K562 (cell line): ENCODE results near the gene CES5A. TPM values are rescaled to one million over a fixed set of nuclear protein-coding genes. Genes with fewer than 3 reads are reported as not detected.

Source experiments
- ATAC-seq: fragments of 200-7000 bp; cut with Tn5 transposase; 3 replicates; pipeline ENCODE4 v1.9.1; 2020; ENCODE audit warnings: moderate library complexity
- BruUV-seq: library from RNA; stranded (reverse); fragments of 400-500 nt; replicated peaks from 2 replicates; lab custom pipeline; 2021; lab: Mats Ljungman, UMichigan
- CTCF ChIA-PET: fragments of 300-600 bp; formaldehyde crosslinking; extraction: SDS; loops from one replicate; lab custom pipeline; 2021; ENCODE audit warnings: low intra/inter-chr PET ratio; lab: Yijun Ruan, JAX
- POLR2A ChIA-PET: fragments of 300-600, 350-650 bp; sonication (Branson Sonifier 250); formaldehyde crosslinking; extraction: SDS; loops from one replicate; lab custom pipeline; 2021; ENCODE audit warnings: antibody characterized with exemption, inconsistent platforms; lab: Yijun Ruan, JAX
- DNase-seq, 4 experiments: peaks; one replicate each; pipeline versions ENCODE4 v3.0.0 to v3.0.0-alpha.2; 2011 to 2018; ENCODE audit warnings: low spot score in 3 of 4, mixed read lengths in 3 of 4; ENCODE audit errors: extremely low read depth in 1 of 4
- FAIRE-seq: peaks from 2 replicates; lab custom pipeline; 2011; peaks lifted over from hg19 to GRCh38; lab: Jason Lieb, UNC
- H2AFZ ChIP-seq: 2 replicates; pipeline ENCODE4 v1.6.0; 2011; ENCODE audit warnings: low read depth, low read length, control low read depth, inconsistent platforms
- H3K27ac ChIP-seq: fragments of 200-600 bp; 3 replicates; pipeline ENCODE4 v1.8.0; 2011; ENCODE audit warnings: low read depth, mild to moderate bottlenecking, control low read depth, inconsistent platforms, low read length, moderate library complexity, mixed read lengths; ENCODE audit errors: extremely low read depth
- H3K27me3 ChIP-seq, 2 experiments: fragments of 300-600 bp in 1 of 2; 2 replicates in 1 of 2; 3 replicates in 1 of 2; pipeline versions ENCODE4 v1.6.0 to v1.8.0; 2011; ENCODE audit warnings: inconsistent platforms in 2 of 2, low read length in 2 of 2, mild to moderate bottlenecking in 1 of 2, mixed read lengths in 1 of 2, moderate library complexity in 1 of 2; ENCODE audit not compliant: control insufficient read depth in 2 of 2, insufficient read depth in 2 of 2
- H3K36me3 ChIP-seq: fragments of 300-600 bp; 3 replicates; pipeline ENCODE4 v1.8.0; 2011; ENCODE audit warnings: mild to moderate bottlenecking, low read length, inconsistent platforms; ENCODE audit not compliant: control insufficient read depth, insufficient read depth
- H3K4me1 ChIP-seq, 2 experiments: fragments of 200-600 bp in 1 of 2; replicated peaks in 1 of 2; 2 replicates in 1 of 2; 3 replicates in 1 of 2; pipeline versions ENCODE4 v1.5.1 to v1.8.0; 2011; ENCODE audit warnings: inconsistent platforms in 2 of 2, low read length in 2 of 2, mild to moderate bottlenecking in 1 of 2, mixed read lengths in 1 of 2, moderate library complexity in 1 of 2; ENCODE audit not compliant: control insufficient read depth in 2 of 2, insufficient read depth in 2 of 2
- H3K4me2 ChIP-seq: 2 replicates; pipeline ENCODE4 v1.6.1; 2011; ENCODE audit warnings: low read length, control low read depth, inconsistent platforms, mixed read lengths; ENCODE audit not compliant: insufficient read depth
- H3K4me3 ChIP-seq: fragments of 200-600 bp; sonication (generic), shearing (Covaris generic); 2 replicates; pipeline ENCODE4 v1.5.1; 2016; ENCODE audit warnings: control low read depth, inconsistent platforms
- H3K79me2 ChIP-seq: fragments of 200-600 bp; 3 replicates; pipeline ENCODE4 v1.8.0; 2011; ENCODE audit warnings: low read length, inconsistent platforms; ENCODE audit not compliant: control insufficient read depth, insufficient read depth
- H3K9ac ChIP-seq, 2 experiments: 2 replicates each; pipeline versions ENCODE4 v1.6.0 to v1.6.1; 2011; ENCODE audit warnings: low read depth in 2 of 2, low read length in 2 of 2, control low read depth in 1 of 2, inconsistent platforms in 1 of 2, mild to moderate bottlenecking in 1 of 2, mixed read lengths in 1 of 2; ENCODE audit not compliant: insufficient read depth in 1 of 2
- H3K9me1 ChIP-seq: one replicate; pipeline ENCODE4 v1.6.0; 2011; ENCODE audit warnings: inconsistent platforms, mild to moderate bottlenecking, low read length, moderate library complexity; ENCODE audit not compliant: control insufficient read depth, insufficient read depth
- H3K9me3 ChIP-seq: replicated peaks from 2 replicates; pipeline ENCODE4 v1.5.1; 2011; ENCODE audit warnings: low read depth, low read length, inconsistent platforms; ENCODE audit not compliant: control insufficient read depth, insufficient read depth
- H4K20me1 ChIP-seq: replicated peaks from 2 replicates; pipeline ENCODE4 v1.6.1; 2011; ENCODE audit warnings: low read length, inconsistent platforms, mixed read lengths; ENCODE audit not compliant: control insufficient read depth, insufficient read depth
- BCOR ChIP-seq: fragments of 450-650 bp; IDR thresholded peaks from 2 replicates; pipeline ENCODE4 v1.6.1; 2016
- CBX2 ChIP-seq: fragments of 200-600 bp; sonication (generic); IDR thresholded peaks from one replicate; pipeline ENCODE4 v1.6.1; 2012; ENCODE audit warnings: mild to moderate bottlenecking, low read length, inconsistent platforms; ENCODE audit not compliant: insufficient read depth, poor library complexity, severe bottlenecking
- GABPB1 ChIP-seq: sonication (generic); formaldehyde crosslinking; IDR thresholded peaks from 2 replicates; pipeline ENCODE4 v1.8.0; 2022; ENCODE audit warnings: mild to moderate bottlenecking, missing genetic modification reagents
- GATAD2A ChIP-seq: fragments of 450-650 bp; IDR thresholded peaks from 2 replicates; pipeline ENCODE4 v1.6.1; 2017
- ILK ChIP-seq: fragments of 450-650 bp; IDR thresholded peaks from 2 replicates; pipeline ENCODE4 v1.6.1; 2016; ENCODE audit warnings: missing genetic modification characterization, low read depth, mild to moderate bottlenecking, missing compliant biosample characterization, moderate library complexity, borderline replicate concordance
- KAT2B ChIP-seq: IDR thresholded peaks from one replicate; pipeline ENCODE4 v1.6.1; 2012; ENCODE audit warnings: low read depth, mild to moderate bottlenecking, control low read depth, inconsistent platforms, low read length, moderate library complexity
- NONO ChIP-seq, 2 experiments: fragments of 200-400 bp in 1 of 2; fragments of 450-650 bp in 1 of 2; formaldehyde crosslinking in 1 of 2; IDR thresholded peaks; 2 replicates each; pipeline ENCODE4 v1.6.1; 2017; ENCODE audit warnings: low read depth in 2 of 2, mild to moderate bottlenecking in 2 of 2, moderate library complexity in 2 of 2, low read length in 1 of 2
- NR2F6 ChIP-seq: fragments of 450-650 bp; formaldehyde crosslinking; IDR thresholded peaks from 2 replicates; pipeline ENCODE4 v1.4.0; 2020; ENCODE audit warnings: mild to moderate bottlenecking
- RBM34 ChIP-seq: fragments of 200-400 bp; formaldehyde crosslinking; IDR thresholded peaks from 2 replicates; pipeline ENCODE4 v1.6.1; 2018; ENCODE audit warnings: low read length, borderline replicate concordance; ENCODE audit not compliant: insufficient read depth
- WGBS: fragments of 100-300 bp; shearing (Covaris generic); methylation state at CpG from one replicate; pipeline ENCODE4 v1.1.6; 2016; ENCODE audit warnings: low coverage, mixed read lengths; ENCODE audit not compliant: insufficient coverage; ENCODE audit errors: missing lambda C conversion rate; 5-methylcytosine and 5-hydroxymethylcytosine counted together
- in situ Hi-C: fragments of 300-500 bp; cut with MboI; formaldehyde crosslinking; loops from 4 replicates; pipeline ENCODE4 v1.15.0; 2018; ENCODE audit warnings: inconsistent platforms, mixed read lengths
- intact Hi-C: fragments of 100-400 bp; cut with micrococcal nuclease; formaldehyde crosslinking; loops from 2 replicates; pipeline ENCODE4 v1.14.2; 2022
- polyA plus RNA-seq, 8 experiments: library from polyadenylated mRNA; depleted of rRNA in 4 of 8; stranded (reverse) in 5 of 8; unstranded in 3 of 8; fragments of >200 nt; fragmentation: Nextera tagmentation in 2 of 8; fragmentation: Illumina TruSeq in 1 of 8; extraction: Ambion mirVana in 2 of 8; extraction: Trizol in 1 of 8; gene quantifications; 2 replicates each; pipeline versions ENCODE4 v1.2.1 to v1.2.3, GENCODE V29; 2011 to 2014; ENCODE audit warnings: inconsistent platforms in 1 of 8, missing spikeins in 1 of 8
- total RNA-seq, 7 experiments: library from RNA; depleted of rRNA in 6 of 7; stranded (reverse); fragments of >200 nt in 6 of 7; fragmentation: Illumina TruSeq in 2 of 7; extraction: Trizol in 2 of 7; gene quantifications; 2 replicates each; pipeline versions ENCODE4 v1.2.1 to v1.2.3, GENCODE V29; 2011 to 2021; ENCODE audit warnings: low replicate concordance in 1 of 7
- TF ChIP-seq, protein P1 (sequence below): fragments of 450-650 bp; conservative IDR thresholded peaks from 2 replicates; pipeline ENCODE4 v1.6.1; 2016; ENCODE audit warnings: missing genetic modification characterization, low read depth, mild to moderate bottlenecking, missing compliant biosample characterization, moderate library complexity
- TF ChIP-seq, protein P2 (sequence below), 3 experiments: IDR thresholded peaks in 2 of 3; conservative IDR thresholded peaks in 1 of 3; 2 replicates each; pipeline ENCODE4 v1.5.1; 2011 to 2012; ENCODE audit warnings: low read length in 3 of 3, mild to moderate bottlenecking in 3 of 3, control low read depth in 2 of 3, improper control_type of control experiment in 1 of 3, inconsistent platforms in 1 of 3, low read depth in 1 of 3, mixed read lengths in 1 of 3, moderate library complexity in 1 of 3; ENCODE audit not compliant: insufficient read depth in 2 of 3

CES5A gene
- total and polyA plus RNA-seq, 9 of the 15 experiments (the other 6 are each of a cell fraction or from before 2014, with no cell fraction given), result 0.07 to 0.17 (median 0.15) TPM; not detected in 4

DNA sequence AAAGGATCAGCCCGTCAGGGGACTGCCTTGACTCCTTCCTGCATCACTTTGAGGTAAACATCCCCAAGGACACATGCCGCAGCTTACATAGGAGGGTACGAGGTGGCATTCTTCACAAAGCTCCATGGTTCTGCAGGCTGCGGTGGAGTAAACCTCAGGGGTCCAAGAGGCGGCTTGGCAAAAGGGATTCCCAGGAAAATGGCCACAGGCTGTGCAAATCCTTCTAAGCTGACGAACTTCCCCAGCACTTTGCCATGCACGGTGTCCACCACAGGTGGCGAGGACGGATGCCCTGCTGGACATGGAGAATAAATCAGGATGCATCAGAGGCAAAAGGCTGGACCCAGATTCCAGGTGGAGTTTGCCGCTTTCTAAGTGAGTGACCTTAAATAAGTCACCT lies 46.5 kb downstream of the CES5A start:
- Histone ChIP-seq H3K27ac (no peak overlapping the region), H3K4me3 (no peak overlapping the region), H3K9me1 (no peaks in the 10 kb centered on the region), H3K9ac (no peak overlapping the region), H3K27me3 (peaks cover 5 to 21% of the 10 kb centered on the region in 2 experiments; a peak in 4 of 5 replicates), H4K20me1 (no peaks in the 10 kb centered on the region), H3K4me1 (peaks cover 0 to 6% of the 10 kb centered on the region in 2 experiments; a peak in 1 of 5 replicates), H3K9me3 (no peaks in the 10 kb centered on the region), H3K36me3 (no peaks in the 10 kb centered on the region), H3K4me2 (no peak overlapping the region), H3K79me2 (no peaks in the 10 kb centered on the region), H2AFZ (no peak overlapping the region)
- WGBS, result 0% methylated on average over 10 of the region's 10 CpGs
- intact Hi-C loops (no loop called here), in situ Hi-C loops (no loop called here)
- ChIA-PET POLR2A (no interaction called here), CTCF (no interaction called here)
- no peak for FAIRE-seq
- no peak for DNase-seq
- no TSS peak for BruUV-seq
- ATAC-seq, result no peak
- TF ChIP-seq GABPB1 (CRISPR knock-in tag), result no peak
- TF ChIP-seq NR2F6 (CRISPR knock-in tag), result no peak
- no peak for TF ChIP-seq RBM34
- TF ChIP-seq, protein P1, sequence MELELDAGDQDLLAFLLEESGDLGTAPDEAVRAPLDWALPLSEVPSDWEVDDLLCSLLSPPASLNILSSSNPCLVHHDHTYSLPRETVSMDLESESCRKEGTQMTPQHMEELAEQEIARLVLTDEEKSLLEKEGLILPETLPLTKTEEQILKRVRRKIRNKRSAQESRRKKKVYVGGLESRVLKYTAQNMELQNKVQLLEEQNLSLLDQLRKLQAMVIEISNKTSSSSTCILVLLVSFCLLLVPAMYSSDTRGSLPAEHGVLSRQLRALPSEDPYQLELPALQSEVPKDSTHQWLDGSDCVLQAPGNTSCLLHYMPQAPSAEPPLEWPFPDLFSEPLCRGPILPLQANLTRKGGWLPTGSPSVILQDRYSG (tag), result no peak
- no peak for TF ChIP-seq ILK
- no peak for TF ChIP-seq CBX2
- TF ChIP-seq NONO (IDR thresholded peaks at IDR 0.05; ENCODE audit: low read depth in 2 of 2, low read length in 1 of 2), result no peak
- no peak for TF ChIP-seq KAT2B
- TF ChIP-seq, protein P2, sequence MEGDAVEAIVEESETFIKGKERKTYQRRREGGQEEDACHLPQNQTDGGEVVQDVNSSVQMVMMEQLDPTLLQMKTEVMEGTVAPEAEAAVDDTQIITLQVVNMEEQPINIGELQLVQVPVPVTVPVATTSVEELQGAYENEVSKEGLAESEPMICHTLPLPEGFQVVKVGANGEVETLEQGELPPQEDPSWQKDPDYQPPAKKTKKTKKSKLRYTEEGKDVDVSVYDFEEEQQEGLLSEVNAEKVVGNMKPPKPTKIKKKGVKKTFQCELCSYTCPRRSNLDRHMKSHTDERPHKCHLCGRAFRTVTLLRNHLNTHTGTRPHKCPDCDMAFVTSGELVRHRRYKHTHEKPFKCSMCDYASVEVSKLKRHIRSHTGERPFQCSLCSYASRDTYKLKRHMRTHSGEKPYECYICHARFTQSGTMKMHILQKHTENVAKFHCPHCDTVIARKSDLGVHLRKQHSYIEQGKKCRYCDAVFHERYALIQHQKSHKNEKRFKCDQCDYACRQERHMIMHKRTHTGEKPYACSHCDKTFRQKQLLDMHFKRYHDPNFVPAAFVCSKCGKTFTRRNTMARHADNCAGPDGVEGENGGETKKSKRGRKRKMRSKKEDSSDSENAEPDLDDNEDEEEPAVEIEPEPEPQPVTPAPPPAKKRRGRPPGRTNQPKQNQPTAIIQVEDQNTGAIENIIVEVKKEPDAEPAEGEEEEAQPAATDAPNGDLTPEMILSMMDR (IDR thresholded peaks at IDR 0.05 in 2 of 3, conservative IDR thresholded peaks at IDR 0.05 in 1 of 3; ENCODE audit: insufficient read depth in 2 of 3, low read depth in 1 of 3, low read length in 3 of 3), result no peak
- TF ChIP-seq GATAD2A, result no peak
- no peak for TF ChIP-seq BCOR
